NCI-H2227 treated with DMSO at 0.1 percent for 48 hours (cell line): ENCODE data around the gene NDUFAF3.
"Not testable (repeated sequence)": the region's sequence is repeated elsewhere in the genome, so short reads cannot be mapped to it uniquely, and the experiment has no call there.

Source experiments
- DNase-seq: peaks from one replicate; lab custom pipeline; 2025; lab: John Stamatoyannopoulos, UW

The NDUFAF3 gene

GRCh38 chr3:48999085-48999858 is 22.6 kb upstream of the NDUFAF3 start:
- DNase-seq, result no peak

- no peak for DNase-seq
Measured at GRCh38 chr3:49001155-49001554, 20.8 kb upstream of the NDUFAF3 start.

- no peak for DNase-seq
Measured at GRCh38 chr3:49004352-49005302, 17.3 kb upstream of the NDUFAF3 start.

GRCh38 chr3:49005303-49005680 is 16.6 kb upstream of the NDUFAF3 start:
- DNase-seq, result no peak

- DNase-seq, result no peak
Measured at GRCh38 chr3:49005998-49006397, 15.9 kb upstream of the NDUFAF3 start.

- DNase-seq, result no peak
Measured at GRCh38 chr3:49006408-49007067, 15.4 kb upstream of the NDUFAF3 start.

- peak; percentile 89 for DNase-seq
Measured at GRCh38 chr3:49007068-49007770, 14.7 kb upstream of the NDUFAF3 start, which contains the start of gene WDR6. TSS of gene WDR6 (plus strand) at chr3:49007391. CDS start at chr3:49007432, 41 bp downstream.

GRCh38 chr3:49007771-49008528 is 14.0 kb upstream of the NDUFAF3 start:
- peak; percentile 43 for DNase-seq

- not testable (repeated sequence) for DNase-seq
Measured at GRCh38 chr3:49008627-49009026, 13.3 kb upstream of the NDUFAF3 start.

GRCh38 chr3:49009396-49009795 is 12.5 kb upstream of the NDUFAF3 start:
- no peak for DNase-seq

GRCh38 chr3:49012441-49013017 is 9.4 kb upstream of the NDUFAF3 start:
- no peak for DNase-seq

GRCh38 chr3:49013113-49013737 is 8.7 kb upstream of the NDUFAF3 start:
- DNase-seq, result no peak

GRCh38 chr3:49013738-49014660 is 7.9 kb upstream of the NDUFAF3 start:
- DNase-seq, result no peak

GRCh38 chr3:49015072-49015471 is 6.8 kb upstream of the NDUFAF3 start:
- DNase-seq, result no peak

- no peak for DNase-seq
Measured at GRCh38 chr3:49015765-49016164, 6.2 kb upstream of the NDUFAF3 start.

GRCh38 chr3:49016414-49017228 is 5.3 kb upstream of the NDUFAF3 start:
- no peak for DNase-seq

GRCh38 chr3:49017229-49017970 is 4.5 kb upstream of the NDUFAF3 start:
- no peak for DNase-seq
